HG02938 (cell line): ENCODE results near the gene ALG2.
A peak's percentile ranks its signal among the peaks of the same experiment; 100 is the strongest.

ENCODE experiments used
- ATAC-seq: cut with Tn5 transposase; IDR thresholded peaks from one replicate; pipeline ENCODE4 v1.9.1; 2021; ENCODE audit warnings: mild to moderate bottlenecking, moderate library complexity; ENCODE audit not compliant: unreplicated experiment

The ALG2 gene, protein sequence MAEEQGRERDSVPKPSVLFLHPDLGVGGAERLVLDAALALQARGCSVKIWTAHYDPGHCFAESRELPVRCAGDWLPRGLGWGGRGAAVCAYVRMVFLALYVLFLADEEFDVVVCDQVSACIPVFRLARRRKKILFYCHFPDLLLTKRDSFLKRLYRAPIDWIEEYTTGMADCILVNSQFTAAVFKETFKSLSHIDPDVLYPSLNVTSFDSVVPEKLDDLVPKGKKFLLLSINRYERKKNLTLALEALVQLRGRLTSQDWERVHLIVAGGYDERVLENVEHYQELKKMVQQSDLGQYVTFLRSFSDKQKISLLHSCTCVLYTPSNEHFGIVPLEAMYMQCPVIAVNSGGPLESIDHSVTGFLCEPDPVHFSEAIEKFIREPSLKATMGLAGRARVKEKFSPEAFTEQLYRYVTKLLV

GRCh38 chr9:99221621-99222415 lies at the start of gene ALG2, which contains the start of gene SEC61B:
Gene ALG2 (minus strand): TSS chr9:99221942. CDS start chr9:99221894, 48 bp downstream.
Gene SEC61B (plus strand): TSS chr9:99222282. CDS start chr9:99222364, 82 bp downstream.
- ATAC-seq, result peak; percentile 89

DNA sequence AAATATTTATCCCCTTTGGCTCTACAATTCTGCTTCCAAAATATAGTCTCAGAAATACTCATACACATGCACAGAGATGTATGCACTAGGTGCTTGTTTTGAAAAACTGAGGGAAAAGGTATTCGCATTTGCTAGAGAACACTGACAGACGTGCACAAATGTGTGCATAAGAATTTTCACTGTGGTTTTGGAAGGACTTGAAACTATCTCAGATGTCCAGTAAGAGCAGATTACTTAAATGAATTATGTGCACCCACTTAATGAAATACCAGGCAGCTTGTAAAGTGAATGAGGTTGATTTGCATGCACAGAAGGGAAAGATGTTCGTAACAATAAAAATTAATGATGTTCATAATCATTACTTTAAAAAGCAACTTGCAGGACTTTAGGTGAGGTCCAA lies 48.7 kb upstream of the ALG2 start:
- ATAC-seq, result no peak

DNA sequence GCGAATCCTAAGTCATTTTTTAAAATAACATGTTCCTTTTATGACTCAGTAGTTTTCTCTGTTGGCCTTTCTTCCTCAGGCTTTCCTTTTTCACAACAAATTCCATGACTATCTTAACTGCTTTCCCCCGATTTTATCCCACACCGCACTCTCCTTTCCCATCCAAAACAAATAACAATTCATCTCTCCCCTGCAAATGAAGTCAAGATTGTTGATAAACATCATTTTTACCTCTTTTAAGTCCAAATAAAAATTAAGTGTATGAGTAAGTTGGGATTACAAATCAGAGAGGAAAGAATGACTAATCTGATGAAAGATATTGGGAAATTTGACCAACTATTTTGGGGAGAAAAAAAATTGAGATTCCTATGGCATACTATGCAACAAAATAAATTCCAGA lies 47.7 kb upstream of the ALG2 start:
- ATAC-seq, result no peak

- ATAC-seq, result peak; percentile 51
These were observed 44.7 kb upstream of the ALG2 start for GRCh38 chr9:99266255-99267023.

DNA sequence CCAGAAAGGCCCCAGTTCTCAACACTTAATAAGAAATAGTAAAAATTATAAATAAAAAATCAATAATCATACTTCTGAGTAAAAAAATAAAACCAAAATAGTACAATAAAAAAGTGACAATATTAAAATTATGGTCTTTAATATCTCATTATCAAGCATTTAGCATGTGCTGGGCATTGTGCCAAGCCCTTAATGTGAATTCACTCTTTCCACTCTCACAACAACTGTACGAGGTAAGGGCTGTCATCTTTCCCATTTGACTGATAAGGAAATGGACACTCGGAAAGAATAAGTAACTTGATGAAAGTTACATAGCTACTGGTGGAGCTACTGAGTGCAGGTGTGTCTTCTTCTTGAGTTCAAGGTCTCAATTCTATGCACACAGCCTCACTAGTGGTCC lies 43.9 kb upstream of the ALG2 start:
- ATAC-seq, result no peak

DNA sequence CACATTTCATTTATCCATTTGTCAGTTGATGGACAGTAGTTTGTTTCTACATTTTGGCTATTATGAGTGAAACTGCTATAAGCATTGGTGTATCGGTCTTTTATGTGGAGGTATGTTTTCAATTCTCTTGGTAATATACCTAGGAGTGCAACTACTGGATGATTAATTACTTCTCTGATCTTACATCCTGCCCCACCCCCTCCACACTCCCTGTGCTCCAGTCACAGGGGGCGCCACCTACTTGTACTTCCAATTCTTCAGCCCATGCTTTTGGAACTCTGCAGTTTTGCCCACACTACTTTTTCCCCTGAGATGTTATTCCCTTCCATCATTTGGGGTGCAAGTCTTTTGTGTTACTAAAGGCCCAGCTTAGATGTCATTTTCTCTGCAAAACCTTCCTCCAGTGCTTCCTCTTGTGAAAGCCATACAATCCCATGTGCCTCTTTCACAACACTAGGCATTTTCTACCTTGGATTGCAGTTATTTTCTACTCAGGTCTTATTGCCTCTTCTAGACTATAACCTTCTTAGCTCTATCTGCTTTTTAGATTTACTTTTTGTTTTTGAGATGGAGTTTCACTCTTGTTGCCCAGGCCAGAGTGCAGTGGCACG lies 42.4 kb upstream of the ALG2 start:
- no peak for ATAC-seq

DNA sequence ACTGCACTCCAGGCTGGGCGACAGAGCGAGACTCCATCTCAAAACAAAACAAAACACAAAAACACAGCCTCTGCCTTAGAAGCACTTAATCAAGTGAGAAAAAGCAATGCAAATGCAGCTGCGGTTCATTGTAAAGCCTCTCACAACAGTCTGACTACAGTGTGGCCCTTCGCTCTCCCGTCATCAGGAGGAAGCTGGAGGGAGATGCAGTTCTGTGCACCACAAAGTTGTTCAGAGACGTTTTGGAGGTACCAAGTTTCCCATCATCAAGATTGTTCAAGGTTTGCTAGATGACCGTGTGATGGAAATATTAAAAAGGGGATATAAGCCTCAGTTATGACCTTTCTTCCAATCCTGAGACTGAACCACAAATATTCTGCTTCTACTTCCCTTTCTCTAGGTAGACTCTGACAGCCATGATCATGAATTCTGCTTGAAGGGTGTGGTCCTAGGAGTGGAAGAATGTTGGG lies 41.2 kb upstream of the ALG2 start:
- ATAC-seq, result peak; percentile 38

GRCh38 chr9:99261923-99262322 lies 40.2 kb upstream of the ALG2 start:
- no peak for ATAC-seq

GRCh38 chr9:99259231-99259918 lies 37.6 kb upstream of the ALG2 start:
- peak; percentile 40 for ATAC-seq

DNA sequence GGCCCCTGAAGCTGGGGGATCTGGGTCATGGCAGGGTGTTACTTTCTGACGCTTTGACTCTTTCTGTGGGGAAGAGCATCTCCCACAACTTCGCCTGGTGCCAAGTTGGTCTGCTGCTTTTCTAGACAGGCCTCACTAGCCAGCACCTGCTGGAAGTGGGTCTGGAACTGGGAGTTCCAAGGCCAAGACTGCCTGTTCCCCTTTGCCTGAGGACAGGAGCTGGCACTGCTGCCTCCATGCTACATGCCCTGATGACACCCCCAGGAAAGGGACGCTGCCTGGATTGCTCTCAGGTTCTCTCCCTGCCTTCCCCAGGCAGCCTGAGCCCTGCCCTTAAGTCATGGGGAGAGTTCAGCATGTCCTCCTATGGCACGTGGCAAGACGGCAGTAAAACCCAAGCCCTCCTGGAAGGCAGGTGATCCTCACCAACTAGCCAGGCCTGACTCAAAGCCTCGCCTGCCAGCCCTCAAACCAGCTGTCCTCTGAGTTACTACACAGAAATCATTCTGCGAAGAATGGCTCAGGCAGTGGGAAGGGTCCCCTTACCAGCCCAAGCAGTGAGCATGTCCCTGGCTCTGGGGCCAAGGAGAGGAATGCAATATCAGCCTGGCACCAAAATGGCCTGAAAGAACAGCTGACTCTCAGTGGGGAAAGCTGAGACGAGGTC lies 36.1 kb upstream of the ALG2 start:
- ATAC-seq, result no peak

- no peak for ATAC-seq
These were observed 33.9 kb upstream of the ALG2 start for GRCh38 chr9:99255651-99256050.

GRCh38 chr9:99253772-99254431 lies 32.2 kb upstream of the ALG2 start:
- ATAC-seq, result peak; percentile 85

- ATAC-seq, result peak; percentile 55
These were observed 31.4 kb upstream of the ALG2 start for GRCh38 chr9:99253134-99253533.

DNA sequence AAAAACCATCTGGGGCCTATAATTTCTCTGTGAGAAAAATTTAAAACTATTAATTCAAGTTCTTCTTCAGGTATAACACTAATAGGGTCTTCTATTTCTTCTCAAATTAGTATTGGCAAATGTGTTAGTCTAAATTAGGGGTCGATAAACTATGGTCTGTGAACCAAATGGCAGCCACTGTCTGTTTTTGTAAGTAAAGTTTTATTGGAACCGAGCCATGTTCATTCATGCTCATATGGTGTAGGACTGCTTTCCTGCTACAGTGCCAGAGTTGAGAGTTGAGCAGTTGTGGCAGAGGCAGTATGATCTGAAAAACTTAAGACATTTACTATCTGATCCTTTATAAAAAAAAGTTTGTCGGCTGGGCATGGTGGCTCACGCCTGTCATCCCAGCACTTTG lies 29.4 kb upstream of the ALG2 start:
- ATAC-seq, result no peak

DNA sequence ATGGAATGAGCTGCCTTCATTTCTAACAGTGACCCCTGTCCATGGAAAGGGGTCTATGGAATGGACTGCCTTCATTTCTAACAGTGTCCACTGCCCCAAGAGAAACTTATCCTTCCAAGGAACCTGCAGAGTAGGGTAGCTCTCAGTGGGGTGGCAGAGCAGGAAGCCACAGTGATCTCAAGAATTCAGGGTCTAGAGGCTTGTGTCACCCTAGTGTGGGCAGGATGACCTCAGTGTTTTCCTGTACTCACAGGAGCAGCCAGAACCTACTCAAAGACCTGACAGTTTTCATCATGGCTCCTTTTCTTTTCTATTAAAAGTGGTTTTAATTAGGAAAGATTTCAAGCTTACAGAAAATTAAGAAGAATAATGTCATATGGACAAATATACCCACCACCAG lies 27.9 kb upstream of the ALG2 start:
- no peak for ATAC-seq

GRCh38 chr9:99244344-99245260 lies 22.9 kb upstream of the ALG2 start:
- peak; percentile 94 for ATAC-seq

DNA sequence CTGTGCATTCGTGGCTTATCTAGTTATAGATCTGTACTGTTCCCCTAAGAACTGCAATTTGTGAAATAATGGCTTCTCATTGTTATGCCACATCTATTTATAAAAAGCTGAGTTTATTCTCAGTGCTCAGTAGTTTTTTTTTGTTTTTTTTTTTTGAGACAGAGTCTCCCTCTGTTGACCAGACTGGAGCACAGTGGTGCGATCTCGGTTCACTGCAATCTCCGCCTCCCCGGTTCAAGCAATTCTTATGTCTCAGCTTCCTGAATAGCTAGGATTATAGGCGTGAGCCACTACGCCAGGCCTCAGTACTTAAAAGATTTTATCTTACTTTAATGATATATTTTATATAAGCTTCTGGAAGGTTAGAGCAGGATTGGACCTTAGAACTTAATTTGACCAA lies 19.4 kb upstream of the ALG2 start:
- no peak for ATAC-seq
